Ectodermal cell (in vitro differentiated cells): ENCODE data around the gene VTI1A.

Experiments used
- H3K27ac ChIP-seq: 2 replicates; pipeline ENCODE4 v1.7.0; 2013; ENCODE audit warnings: mild to moderate bottlenecking, low read depth, low read length; ENCODE audit not compliant: insufficient read depth, poor library complexity, severe bottlenecking
- H3K27me3 ChIP-seq: 2 replicates; pipeline ENCODE4 v1.7.0; 2013; ENCODE audit warnings: mild to moderate bottlenecking, low read length; ENCODE audit not compliant: insufficient read depth, control insufficient read depth, poor library complexity, severe bottlenecking
- H3K36me3 ChIP-seq: one replicate; pipeline ENCODE4 v1.7.0; 2013; ENCODE audit warnings: low read length; ENCODE audit not compliant: control insufficient read depth, insufficient read depth
- H3K4me1 ChIP-seq: one replicate; pipeline ENCODE4 v1.7.0; 2013; ENCODE audit warnings: low read length; ENCODE audit not compliant: control insufficient read depth, insufficient read depth
- H3K4me3 ChIP-seq: 2 replicates; pipeline ENCODE4 v1.7.0; 2013; ENCODE audit warnings: low read depth, low read length, control low read depth; ENCODE audit not compliant: insufficient read depth
- H3K9me3 ChIP-seq: 2 replicates; pipeline ENCODE4 v1.7.0; 2013; ENCODE audit warnings: mild to moderate bottlenecking, low read length, moderate library complexity; ENCODE audit not compliant: control insufficient read depth
- WGBS, 2 experiments: methylation state at CpG; one replicate each; pipeline ENCODE4 v1.1.7; 2013; ENCODE audit warnings: missing lambda C conversion rate in 2 of 2; 5-methylcytosine and 5-hydroxymethylcytosine counted together

VTI1A gene

DNA sequence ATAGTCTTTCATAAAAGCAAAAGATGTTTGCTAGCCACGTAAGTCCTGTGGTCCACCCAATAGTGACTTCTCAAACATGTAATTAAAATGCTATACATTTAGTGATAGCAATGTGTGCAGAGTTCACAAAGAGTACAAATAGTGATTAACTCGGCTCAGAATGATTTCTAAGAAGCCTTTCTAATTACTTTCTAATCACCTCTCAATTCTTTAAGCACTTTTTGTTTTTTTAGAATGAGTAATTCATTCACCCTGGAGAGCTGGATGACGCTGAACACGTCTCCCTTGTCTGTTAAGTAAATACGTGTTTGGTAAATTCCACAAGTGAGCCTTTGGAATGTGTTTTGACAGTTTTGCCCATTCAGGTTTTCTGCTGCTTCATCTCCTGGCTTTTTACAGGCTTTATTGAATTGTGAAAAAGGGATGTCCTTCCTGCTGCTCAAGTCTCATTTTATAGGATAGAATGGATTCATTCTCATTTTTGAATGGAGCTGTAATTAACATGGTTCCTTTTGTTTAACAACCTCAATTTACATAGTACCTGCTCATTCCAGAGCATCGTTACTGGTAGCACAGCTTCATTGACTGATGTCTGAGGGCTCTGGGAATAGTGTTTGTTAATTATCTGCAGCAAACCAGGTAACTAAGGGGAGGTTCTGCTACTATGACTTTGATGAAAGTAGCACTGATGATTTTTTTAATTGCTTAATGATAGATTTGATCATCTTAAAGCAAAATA lies 212.1 kb downstream of the VTI1A start:
- H3K9me3 ChIP-seq: no peaks in the 10 kb centered on the region
- H3K36me3 ChIP-seq: no peaks in the 10 kb centered on the region
- no peaks in the 10 kb centered on the region for H3K27me3 ChIP-seq
- H3K4me1 ChIP-seq: no peaks in the 10 kb centered on the region
- 66 to 70% methylated on average over 5 to 6 of the region's 6 CpGs for WGBS, 2 experiments
- H3K4me3 ChIP-seq: no peak overlapping the region
- H3K27ac ChIP-seq: no peak overlapping the region

- Histone ChIP-seq H3K4me3 (no peak overlapping the region), H3K27ac (no peak overlapping the region), H3K36me3 (no peaks in the 10 kb centered on the region), H3K27me3 (no peaks in the 10 kb centered on the region), H3K9me3 (no peaks in the 10 kb centered on the region), H3K4me1 (no peaks in the 10 kb centered on the region)
- 90 to 93% methylated on average over 4 to 6 of the region's 6 CpGs for WGBS, 2 experiments
These were observed 216.5 kb downstream of the VTI1A start for GRCh38 chr10:112663234-112664125.

- Histone ChIP-seq H3K9me3 (no peaks in the 10 kb centered on the region), H3K27me3 (no peaks in the 10 kb centered on the region), H3K4me1 (no peaks in the 10 kb centered on the region), H3K27ac (no peak overlapping the region), H3K4me3 (no peak overlapping the region), H3K36me3 (no peaks in the 10 kb centered on the region)
These were observed 219.1 kb downstream of the VTI1A start for GRCh38 chr10:112666094-112666493.

- Histone ChIP-seq H3K4me3 (no peak overlapping the region), H3K4me1 (no peaks in the 10 kb centered on the region), H3K27ac (no peak overlapping the region), H3K36me3 (no peaks in the 10 kb centered on the region), H3K27me3 (no peaks in the 10 kb centered on the region), H3K9me3 (no peaks in the 10 kb centered on the region)
- 52 to 67% methylated on average over 2 to 4 of the region's 4 CpGs for WGBS, 2 experiments
These were observed 223.0 kb downstream of the VTI1A start for GRCh38 chr10:112669989-112670388.

DNA sequence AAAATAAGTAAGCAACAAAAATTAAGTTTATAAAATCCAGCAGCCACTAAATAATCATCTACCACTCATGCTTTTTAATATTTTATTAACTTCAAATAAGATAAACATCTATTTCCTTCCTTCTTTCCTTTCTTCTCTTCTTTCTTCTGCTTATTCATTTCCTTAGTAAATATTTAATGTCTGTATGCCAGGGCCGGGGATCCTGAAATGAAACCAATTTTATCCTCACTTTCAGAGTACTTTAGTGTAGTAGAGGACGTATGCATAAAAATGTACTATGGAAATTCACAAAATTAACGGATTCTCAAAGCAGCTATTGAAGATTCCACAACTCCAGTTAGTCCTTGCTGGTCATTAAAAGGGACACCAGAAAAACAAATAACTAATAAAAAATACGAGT lies 224.7 kb downstream of the VTI1A start:
- Histone ChIP-seq H3K36me3 (no peaks in the 10 kb centered on the region), H3K27me3 (no peaks in the 10 kb centered on the region), H3K4me1 (no peaks in the 10 kb centered on the region), H3K4me3 (no peak overlapping the region), H3K27ac (no peak overlapping the region), H3K9me3 (no peaks in the 10 kb centered on the region)
- 98 to 100% methylated on average over 3 to 4 of the region's 4 CpGs for WGBS, 2 experiments

DNA sequence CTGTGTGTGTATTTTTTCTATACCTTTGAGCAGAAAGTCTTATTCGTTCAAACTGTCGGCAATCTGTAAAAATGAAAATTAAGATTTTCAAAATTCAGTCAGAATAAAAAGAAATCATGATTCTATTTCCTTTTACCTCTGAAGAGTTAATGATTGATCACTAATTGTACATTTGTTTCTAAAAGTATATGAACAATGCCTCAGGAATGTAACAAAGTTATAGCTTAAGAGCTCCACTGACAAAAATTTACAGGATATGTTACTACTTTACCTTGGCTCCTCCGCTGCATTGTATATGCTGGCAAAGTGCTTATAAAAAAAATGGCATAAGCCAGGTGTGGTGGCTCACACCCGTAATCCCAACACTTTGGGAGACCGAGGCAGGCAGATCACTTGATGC lies 225.7 kb downstream of the VTI1A start:
- Histone ChIP-seq H3K4me3 (no peak overlapping the region), H3K9me3 (no peaks in the 10 kb centered on the region), H3K36me3 (no peaks in the 10 kb centered on the region), H3K27ac (no peak overlapping the region), H3K4me1 (no peaks in the 10 kb centered on the region), H3K27me3 (no peaks in the 10 kb centered on the region)
- 92 to 94% methylated on average over 4 to 5 of the region's 5 CpGs for WGBS, 2 experiments

GRCh38 chr10:112675560-112676083 lies 228.6 kb downstream of the VTI1A start:
- WGBS, 2 experiments: 95 to 96% methylated on average over 9 to 10 of the region's 10 CpGs
- H3K36me3 ChIP-seq: no peaks in the 10 kb centered on the region
- no peak overlapping the region for H3K4me3 ChIP-seq
- no peaks in the 10 kb centered on the region for H3K9me3 ChIP-seq
- no peaks in the 10 kb centered on the region for H3K4me1 ChIP-seq
- H3K27ac ChIP-seq: no peak overlapping the region
- H3K27me3 ChIP-seq: no peaks in the 10 kb centered on the region

DNA sequence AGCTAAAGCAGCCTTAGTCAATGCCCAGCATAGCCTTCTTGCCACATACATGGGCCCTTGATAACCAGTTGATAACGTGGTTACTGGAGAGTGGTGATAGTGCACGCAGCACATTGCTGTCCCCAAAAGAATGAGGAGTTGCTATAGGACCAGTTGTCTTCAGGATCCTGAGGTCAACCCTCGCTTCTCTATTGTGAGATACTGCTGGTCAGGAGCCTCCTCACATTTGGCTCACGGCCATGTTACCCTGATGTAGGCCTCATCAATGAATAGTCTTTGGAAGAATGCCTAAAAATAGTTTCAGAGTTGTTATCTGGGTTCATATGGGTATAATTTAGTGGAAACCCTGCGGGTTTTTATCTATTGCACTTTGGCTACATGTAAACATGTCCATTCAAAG lies 230.7 kb downstream of the VTI1A start:
- no peaks in the 10 kb centered on the region for H3K9me3 ChIP-seq
- H3K4me1 ChIP-seq: no peaks in the 10 kb centered on the region
- WGBS, 2 experiments: 95 to 96% methylated on average over 4 to 5 of the region's 5 CpGs
- no peaks in the 10 kb centered on the region for H3K36me3 ChIP-seq
- H3K27me3 ChIP-seq: no peaks in the 10 kb centered on the region
- H3K4me3 ChIP-seq: no peak overlapping the region
- no peak overlapping the region for H3K27ac ChIP-seq

GRCh38 chr10:112678581-112678980 lies 231.6 kb downstream of the VTI1A start:
- Histone ChIP-seq H3K4me1 (no peaks in the 10 kb centered on the region), H3K4me3 (no peak overlapping the region), H3K27ac (no peak overlapping the region), H3K9me3 (no peaks in the 10 kb centered on the region), H3K36me3 (no peaks in the 10 kb centered on the region), H3K27me3 (no peaks in the 10 kb centered on the region)
- 67 to 70% methylated on average over 7 of the region's 7 CpGs for WGBS, 2 experiments

- 33% methylated on average over 1 of the region's 3 CpGs; no CpG with 5 or more reads in 1 of the 2 experiments for WGBS, 2 experiments
- Histone ChIP-seq H3K27ac (no peak overlapping the region), H3K4me3 (no peak overlapping the region), H3K9me3 (no peaks in the 10 kb centered on the region), H3K36me3 (no peaks in the 10 kb centered on the region), H3K27me3 (no peaks in the 10 kb centered on the region), H3K4me1 (no peaks in the 10 kb centered on the region)
These were observed 232.0 kb downstream of the VTI1A start for GRCh38 chr10:112678987-112679386.
